Stimulated activated naive CD8-positive, alpha-beta T cell treated with anti-CD3 and anti-CD28 coated beads, Interleukin-15, amount 100 ng/mL, for 72 hours (primary cell): ENCODE data around the gene SMIM21.

ENCODE experiments used
- ATAC-seq: fragments of 150-1000 bp; cut with Tn5 transposase; 2 replicates; pipeline ENCODE4 v1.10.0; 2021; ENCODE audit warnings: mild to moderate bottlenecking, moderate library complexity
- DNase-seq, 2 donors: peaks; one replicate each; pipeline ENCODE4 v3.0.0; 2021 to 2022
- H3K27ac Mint-ChIP-seq, 2 donors: one replicate each; pipeline ENCODE4 v1.8.0; 2022; ENCODE audit warnings: mild to moderate bottlenecking in 2 of 2, mixed read lengths in 2 of 2, moderate library complexity in 2 of 2
- H3K27me3 Mint-ChIP-seq: one replicate; pipeline ENCODE4 v1.8.0; 2022; ENCODE audit warnings: mixed read lengths
- H3K4me1 Mint-ChIP-seq: one replicate; pipeline ENCODE4 v1.8.0; 2022; ENCODE audit warnings: mild to moderate bottlenecking, mixed read lengths
- H3K4me3 Mint-ChIP-seq, 2 donors: one replicate each; pipeline ENCODE4 v1.8.0; 2022; ENCODE audit warnings: mild to moderate bottlenecking in 2 of 2, mixed read lengths in 2 of 2, moderate library complexity in 1 of 2
- H3K9me3 Mint-ChIP-seq, 2 donors: one replicate each; pipeline ENCODE4 v1.8.0; 2022; ENCODE audit warnings: mixed read lengths in 2 of 2

SMIM21 gene

GRCh38 chr18:75369026-75369721 lies 58.3 kb downstream of the SMIM21 start:
- ATAC-seq (no peak), DNase-seq (no peak)
- peaks cover 8% of the 10 kb centered on the region for H3K4me1 Mint-ChIP-seq

GRCh38 chr18:75365837-75366236 lies 61.7 kb downstream of the SMIM21 start:
- Mint-ChIP-seq H3K27me3 (no peaks in the 10 kb centered on the region), H3K4me1 (peaks cover 8% of the 10 kb centered on the region), H3K9me3 (no peaks in the 10 kb centered on the region), H3K4me3 (no peak overlapping the region), H3K27ac (no peak overlapping the region)
- DNase-seq = no peak
- ATAC-seq = no peak

More at GRCh38 chr18:75369026-75369721, 58.3 kb downstream of the SMIM21 start:
- Mint-ChIP-seq H3K27ac (peak overlapping the region in 1 of 2 donors; percentile 51), H3K9me3 (no peaks in the 10 kb centered on the region), H3K4me3 (no peak overlapping the region), H3K27me3 (no peaks in the 10 kb centered on the region)

DNA sequence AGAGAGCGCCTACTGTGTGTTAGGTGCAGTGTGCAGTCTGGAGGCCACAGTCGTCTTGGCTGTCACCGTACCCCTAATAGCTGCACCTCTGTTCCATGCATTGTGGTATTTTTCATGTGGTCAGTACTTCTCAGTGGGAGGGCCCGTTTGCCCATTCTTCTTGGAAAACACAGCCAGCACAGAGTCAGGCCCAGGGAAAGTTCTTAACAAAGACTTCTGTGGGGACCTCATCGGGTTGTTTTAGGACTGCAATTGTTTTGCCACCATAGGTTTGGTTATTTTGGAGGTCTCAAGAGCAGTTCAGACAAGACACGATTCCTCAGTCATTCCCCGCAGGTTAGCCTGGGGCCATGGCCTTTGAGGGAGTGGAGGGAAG lies 62.3 kb downstream of the SMIM21 start:
- ATAC-seq = no peak
- no peaks in the 10 kb centered on the region for H3K9me3 Mint-ChIP-seq
- no peak overlapping the region for H3K4me3 Mint-ChIP-seq
- no peak for DNase-seq
- H3K4me1 Mint-ChIP-seq = peaks cover 8% of the 10 kb centered on the region
- no peak overlapping the region for H3K27ac Mint-ChIP-seq
- no peaks in the 10 kb centered on the region for H3K27me3 Mint-ChIP-seq

DNA sequence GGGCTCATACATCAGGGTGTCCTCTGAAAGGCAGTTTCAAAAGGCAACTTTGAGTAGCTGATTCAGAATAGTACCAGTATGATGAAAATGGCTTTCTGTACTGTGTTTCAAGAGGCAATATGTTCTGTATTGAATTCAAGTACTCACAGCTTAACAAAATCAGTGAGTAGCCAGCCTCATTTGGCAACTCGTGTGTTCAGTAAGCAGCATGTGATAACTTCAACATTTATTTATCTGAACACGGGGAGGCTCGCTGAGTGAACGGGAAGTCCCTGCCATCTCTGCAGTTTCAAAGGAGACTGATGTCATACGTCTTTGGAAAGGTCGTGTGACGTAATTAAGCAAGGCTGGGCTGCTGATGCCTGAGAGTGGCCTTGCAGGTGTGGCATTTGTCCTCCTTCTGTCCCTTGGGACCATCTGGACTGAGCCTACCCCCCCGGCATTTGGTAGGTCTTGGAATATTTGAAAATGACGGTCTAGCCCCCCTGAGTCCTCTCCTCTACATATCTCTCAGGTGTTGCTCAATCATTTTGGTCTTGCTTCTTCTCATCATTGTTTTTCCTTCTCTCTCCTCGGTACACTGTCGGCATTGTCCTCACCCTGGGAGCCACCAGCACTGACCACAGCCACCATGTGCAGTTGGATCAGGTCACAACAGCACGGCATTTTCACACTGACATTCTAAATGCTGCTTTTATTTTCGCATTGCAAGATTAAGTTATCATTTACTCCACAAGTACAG lies 62.8 kb downstream of the SMIM21 start:
- no peaks in the 10 kb centered on the region for H3K9me3 Mint-ChIP-seq
- peaks cover 8% of the 10 kb centered on the region for H3K4me1 Mint-ChIP-seq
- no peak overlapping the region for H3K4me3 Mint-ChIP-seq
- H3K27me3 Mint-ChIP-seq = peaks cover 1% of the 10 kb centered on the region
- H3K27ac Mint-ChIP-seq = no peak overlapping the region
- no peak for DNase-seq
- no peak for ATAC-seq

DNA sequence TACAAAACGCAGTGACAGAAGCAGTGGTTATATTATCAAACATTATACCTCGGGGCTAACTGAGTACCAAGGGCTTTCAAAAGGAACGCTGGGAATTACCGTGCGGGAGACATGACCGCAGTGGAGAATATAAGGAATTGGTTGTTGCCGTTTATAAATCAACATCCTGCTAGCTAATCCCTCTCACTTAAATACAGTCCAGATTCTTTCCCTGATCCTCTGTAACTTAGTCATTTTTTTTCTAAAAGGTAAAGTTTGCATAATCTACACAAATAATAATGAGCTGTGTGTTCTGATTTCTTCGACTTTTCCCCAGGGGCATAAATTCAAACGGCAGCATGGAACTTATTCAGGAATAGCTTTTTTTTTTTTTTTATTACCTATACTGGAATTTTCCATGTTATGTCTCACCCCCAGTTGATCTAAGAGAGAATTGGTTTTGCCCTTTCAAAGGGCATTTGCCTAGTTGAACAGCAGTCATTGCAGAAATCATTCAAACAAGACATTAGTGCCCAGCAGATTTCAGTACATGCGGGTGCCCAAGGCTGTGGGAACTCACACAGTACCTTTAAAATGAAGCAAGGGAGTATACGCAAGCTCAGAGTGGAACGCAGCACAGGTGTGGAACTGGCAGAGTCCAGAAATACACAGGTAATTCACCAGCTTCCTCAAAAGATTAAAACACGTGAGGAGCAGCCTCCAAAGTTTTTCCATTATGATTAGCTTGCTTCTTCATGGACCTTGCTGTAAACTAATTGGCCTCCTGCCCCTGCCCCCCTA lies 63.9 kb downstream of the SMIM21 start:
- H3K4me3 Mint-ChIP-seq = no peak overlapping the region
- H3K27me3 Mint-ChIP-seq = peaks cover 8% of the 10 kb centered on the region
- ATAC-seq (no peak), DNase-seq (no peak)
- no peaks in the 10 kb centered on the region for H3K9me3 Mint-ChIP-seq
- H3K4me1 Mint-ChIP-seq = peaks cover 8% of the 10 kb centered on the region
- H3K27ac Mint-ChIP-seq = no peak overlapping the region

DNA sequence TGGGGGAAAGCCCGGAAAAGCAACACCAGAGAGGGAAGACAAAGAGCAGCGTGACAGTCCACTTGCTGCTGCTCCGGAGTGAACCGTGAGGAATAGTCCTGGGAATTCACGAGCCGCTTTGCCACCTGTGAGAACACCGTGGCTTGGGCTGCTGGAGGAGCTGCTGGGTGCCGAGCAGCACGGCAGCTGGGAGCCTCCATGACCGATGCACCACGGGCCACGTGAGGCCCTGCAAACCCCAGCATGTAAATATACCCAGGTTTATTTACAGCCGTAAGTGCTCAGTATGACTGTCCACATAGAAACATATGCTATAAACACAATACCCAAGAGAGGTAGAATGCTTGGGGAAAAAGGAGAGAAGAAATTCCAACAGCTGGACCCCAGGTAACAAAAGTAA lies 65.1 kb downstream of the SMIM21 start:
- H3K4me1 Mint-ChIP-seq = peaks cover 8% of the 10 kb centered on the region
- H3K4me3 Mint-ChIP-seq = no peak overlapping the region
- DNase-seq = no peak
- ATAC-seq = no peak
- H3K27me3 Mint-ChIP-seq = peaks cover 8% of the 10 kb centered on the region
- H3K9me3 Mint-ChIP-seq = peaks cover 2% of the 10 kb centered on the region in 2 donors
- no peak overlapping the region for H3K27ac Mint-ChIP-seq

GRCh38 chr18:75360941-75361340 lies 66.6 kb downstream of the SMIM21 start:
- H3K27me3 Mint-ChIP-seq = peaks cover 8% of the 10 kb centered on the region
- H3K9me3 Mint-ChIP-seq = peaks cover 8 to 9% of the 10 kb centered on the region in 2 donors
- DNase-seq (no peak), ATAC-seq (peak; percentile 23)
- peaks cover 8% of the 10 kb centered on the region for H3K4me1 Mint-ChIP-seq
- H3K27ac Mint-ChIP-seq = no peak overlapping the region
- no peak overlapping the region for H3K4me3 Mint-ChIP-seq

GRCh38 chr18:75360215-75360614 lies 67.3 kb downstream of the SMIM21 start:
- Mint-ChIP-seq H3K4me1 (peaks cover 8% of the 10 kb centered on the region), H3K4me3 (no peak overlapping the region), H3K27me3 (peaks cover 8% of the 10 kb centered on the region), H3K9me3 (peaks cover 8 to 9% of the 10 kb centered on the region in 2 donors), H3K27ac (peak overlapping the region in 1 of 2 donors; percentile 29)
- no peak for ATAC-seq
- no peak for DNase-seq
